Upper lobe of right lung (tissue), 1 donor: ENCODE results near the gene SPIN1. TPM values are rescaled to one million over a fixed set of nuclear protein-coding genes. Genes with fewer than 3 reads are reported as not detected.
A peak's percentile ranks its signal among the peaks of the same experiment; 100 is the strongest.
"Not testable (repeated sequence)": the region's sequence is repeated elsewhere in the genome, so short reads cannot be mapped to it uniquely, and the experiment has no call there.

Source experiments
- ATAC-seq: fragments of 200-7000 bp; cut with Tn5 transposase; one replicate; pipeline ENCODE4 v1.9.1; 2020; ENCODE audit warnings: mild to moderate bottlenecking, moderate library complexity
- DNase-seq: peaks from one replicate; pipeline ENCODE4 v3.0.0-alpha.2; 2020
- H3K27ac ChIP-seq: fragments of 200-600 bp; one replicate; pipeline ENCODE4 v1.8.0; 2022
- H3K27me3 ChIP-seq: fragments of 200-600 bp; one replicate; pipeline ENCODE4 v1.8.0; 2022; ENCODE audit warnings: mild to moderate bottlenecking
- H3K36me3 ChIP-seq: fragments of 200-600 bp; one replicate; pipeline ENCODE4 v1.8.0; 2022
- H3K4me1 ChIP-seq: fragments of 200-600 bp; one replicate; pipeline ENCODE4 v1.8.0; 2022
- H3K4me3 ChIP-seq: fragments of 200-600 bp; one replicate; pipeline ENCODE4 v1.8.0; 2022; ENCODE audit warnings: mild to moderate bottlenecking
- H3K9me3 ChIP-seq: fragments of 200-600 bp; one replicate; pipeline ENCODE4 v1.8.0; 2022
- intact Hi-C: fragments of 100-400 bp; cut with DNase I; formaldehyde crosslinking; loops from one replicate; pipeline ENCODE4 v1.11.0; 2022
- total RNA-seq: library from RNA; stranded (reverse); fragmentation: NEBNext Ultra II Directional; extraction: Animal tissue kit (Norgen Biotek cat#: 25700); gene quantifications from one replicate; pipeline ENCODE4 v1.2.1, GENCODE V29; 2021
- TF ChIP-seq, protein P1 (sequence below): fragments of 200-600 bp; IDR thresholded peaks from one replicate; pipeline ENCODE4 v1.8.0; 2022; ENCODE audit warnings: antibody characterized with exemption
- donor health status: DM: no; HTN: yes; CAD: no; lungs with severe emphysema.

Gene SPIN1
- total RNA-seq, 1 donor from 2014 or later, result 69.2 TPM

DNA sequence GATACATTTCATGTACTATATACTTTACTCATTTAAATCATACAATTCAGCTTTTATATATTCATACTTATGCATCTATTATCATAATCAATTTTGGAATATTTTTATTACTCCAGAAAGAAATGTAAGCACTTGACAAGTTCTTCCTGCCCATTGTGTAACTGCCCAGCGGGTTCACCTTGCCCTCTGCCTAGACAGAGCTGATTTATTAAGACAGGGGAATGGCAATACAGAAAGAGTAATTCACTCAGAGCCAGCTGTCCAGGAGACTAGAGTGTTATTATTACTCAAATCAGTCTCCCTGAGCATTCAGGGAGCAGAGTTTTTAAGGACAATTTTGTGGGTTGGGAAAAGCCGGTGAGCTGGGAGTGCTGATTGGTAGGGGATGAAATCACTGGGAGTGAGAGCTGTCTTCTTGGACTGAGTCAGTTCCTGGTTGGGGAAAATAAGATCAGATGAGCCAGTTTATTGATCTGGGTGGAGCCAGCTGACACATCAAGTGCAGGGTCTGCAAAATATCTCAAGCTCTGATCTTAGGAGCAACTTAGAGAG, 16.1 kb upstream of the SPIN1 start:
- intact Hi-C loops, result no loop called here

DNA sequence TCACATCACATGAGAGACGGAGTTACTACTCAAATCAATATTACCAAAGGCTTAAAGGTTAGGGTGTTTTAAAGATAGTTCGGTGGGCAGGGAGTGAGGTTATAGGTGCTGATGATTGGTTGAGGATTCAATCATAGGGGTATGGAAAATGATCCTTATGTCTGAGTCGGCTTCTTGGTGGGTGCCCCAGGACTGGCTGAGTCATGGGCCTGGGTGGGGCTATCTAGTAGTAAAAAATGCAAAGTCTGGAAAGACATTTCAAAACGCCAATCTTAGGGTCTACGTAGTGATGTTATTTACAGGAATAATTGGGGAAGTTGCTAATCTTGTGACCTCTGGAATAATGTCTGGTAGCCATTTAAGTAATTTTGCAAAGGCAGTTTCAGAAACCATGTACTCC, 15.2 kb upstream of the SPIN1 start:
- intact Hi-C loops, result no loop called here
- no peaks in the 10 kb centered on the region for H3K9me3 ChIP-seq
- DNase-seq (no peak), ATAC-seq (peak; percentile 54)
- H3K4me3 ChIP-seq, result no peak overlapping the region
- no peak overlapping the region for H3K27ac ChIP-seq
- no peaks in the 10 kb centered on the region for H3K27me3 ChIP-seq
- TF ChIP-seq, protein P1, sequence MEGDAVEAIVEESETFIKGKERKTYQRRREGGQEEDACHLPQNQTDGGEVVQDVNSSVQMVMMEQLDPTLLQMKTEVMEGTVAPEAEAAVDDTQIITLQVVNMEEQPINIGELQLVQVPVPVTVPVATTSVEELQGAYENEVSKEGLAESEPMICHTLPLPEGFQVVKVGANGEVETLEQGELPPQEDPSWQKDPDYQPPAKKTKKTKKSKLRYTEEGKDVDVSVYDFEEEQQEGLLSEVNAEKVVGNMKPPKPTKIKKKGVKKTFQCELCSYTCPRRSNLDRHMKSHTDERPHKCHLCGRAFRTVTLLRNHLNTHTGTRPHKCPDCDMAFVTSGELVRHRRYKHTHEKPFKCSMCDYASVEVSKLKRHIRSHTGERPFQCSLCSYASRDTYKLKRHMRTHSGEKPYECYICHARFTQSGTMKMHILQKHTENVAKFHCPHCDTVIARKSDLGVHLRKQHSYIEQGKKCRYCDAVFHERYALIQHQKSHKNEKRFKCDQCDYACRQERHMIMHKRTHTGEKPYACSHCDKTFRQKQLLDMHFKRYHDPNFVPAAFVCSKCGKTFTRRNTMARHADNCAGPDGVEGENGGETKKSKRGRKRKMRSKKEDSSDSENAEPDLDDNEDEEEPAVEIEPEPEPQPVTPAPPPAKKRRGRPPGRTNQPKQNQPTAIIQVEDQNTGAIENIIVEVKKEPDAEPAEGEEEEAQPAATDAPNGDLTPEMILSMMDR, result no peak
- H3K36me3 ChIP-seq, result no peaks in the 10 kb centered on the region
- no peaks in the 10 kb centered on the region for H3K4me1 ChIP-seq

More for the DNA sequence above, 16.1 kb upstream of the SPIN1 start:
- DNase-seq (no peak), ATAC-seq (no peak)
- H3K27me3 ChIP-seq, result no peaks in the 10 kb centered on the region
- H3K27ac ChIP-seq, result no peak overlapping the region
- no peak overlapping the region for H3K4me3 ChIP-seq
- H3K36me3 ChIP-seq, result no peaks in the 10 kb centered on the region
- TF ChIP-seq, protein P1, result no peak
- no peaks in the 10 kb centered on the region for H3K9me3 ChIP-seq
- H3K4me1 ChIP-seq, result no peaks in the 10 kb centered on the region

DNA sequence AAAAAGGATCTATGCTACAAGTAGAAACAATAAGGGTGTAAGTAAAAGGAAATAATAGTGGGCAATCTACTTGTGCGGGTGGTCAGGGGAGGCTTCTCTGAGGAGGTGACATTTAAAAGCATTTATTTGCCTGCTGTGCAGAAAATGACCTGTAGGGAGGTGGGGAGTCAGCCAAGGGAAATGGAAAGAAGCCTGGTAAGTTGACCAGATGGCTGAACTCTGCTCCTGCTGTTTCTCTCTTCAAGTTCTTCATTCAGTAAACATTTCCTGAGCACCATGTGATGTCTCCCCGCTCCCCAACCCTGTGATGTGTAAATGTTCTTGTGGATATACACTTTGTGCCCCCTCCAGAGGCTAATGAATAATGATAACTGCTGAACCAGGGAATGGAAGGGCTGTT, 9.9 kb upstream of the SPIN1 start:
- H3K9me3 ChIP-seq, result no peaks in the 10 kb centered on the region
- no peak overlapping the region for H3K27ac ChIP-seq
- ATAC-seq (no peak), DNase-seq (no peak)
- no peaks in the 10 kb centered on the region for H3K27me3 ChIP-seq
- H3K4me3 ChIP-seq, result no peak overlapping the region
- intact Hi-C loops, result no loop called here
- H3K36me3 ChIP-seq, result no peaks in the 10 kb centered on the region
- no peaks in the 10 kb centered on the region for H3K4me1 ChIP-seq
- TF ChIP-seq, protein P1, result no peak

DNA sequence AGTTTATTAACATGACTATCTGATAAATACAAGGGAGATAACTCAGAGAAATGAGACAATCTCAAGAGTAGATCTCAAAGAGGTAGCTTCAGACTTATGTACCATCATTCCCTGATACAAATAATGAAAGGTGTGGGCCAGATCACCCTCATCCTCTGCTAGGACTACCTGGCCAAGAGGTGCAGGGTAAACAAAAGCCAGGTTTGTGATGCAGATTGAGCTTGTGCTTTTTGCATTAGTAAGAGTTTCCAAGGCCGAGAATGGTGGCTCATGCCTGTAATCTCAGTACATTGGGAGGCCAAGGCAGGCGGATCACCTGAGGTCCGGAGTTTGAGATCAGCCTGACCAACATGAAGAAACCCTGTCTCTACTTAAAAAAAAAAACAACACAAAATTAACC, 8.9 kb upstream of the SPIN1 start:
- no peak overlapping the region for H3K27ac ChIP-seq
- no peak overlapping the region for H3K4me3 ChIP-seq
- H3K9me3 ChIP-seq, result no peaks in the 10 kb centered on the region
- H3K4me1 ChIP-seq, result no peaks in the 10 kb centered on the region
- no peak for DNase-seq
- TF ChIP-seq, protein P1, result no peak
- no peak for ATAC-seq
- intact Hi-C loops, result no loop called here
- no peaks in the 10 kb centered on the region for H3K36me3 ChIP-seq
- H3K27me3 ChIP-seq, result no peaks in the 10 kb centered on the region

DNA sequence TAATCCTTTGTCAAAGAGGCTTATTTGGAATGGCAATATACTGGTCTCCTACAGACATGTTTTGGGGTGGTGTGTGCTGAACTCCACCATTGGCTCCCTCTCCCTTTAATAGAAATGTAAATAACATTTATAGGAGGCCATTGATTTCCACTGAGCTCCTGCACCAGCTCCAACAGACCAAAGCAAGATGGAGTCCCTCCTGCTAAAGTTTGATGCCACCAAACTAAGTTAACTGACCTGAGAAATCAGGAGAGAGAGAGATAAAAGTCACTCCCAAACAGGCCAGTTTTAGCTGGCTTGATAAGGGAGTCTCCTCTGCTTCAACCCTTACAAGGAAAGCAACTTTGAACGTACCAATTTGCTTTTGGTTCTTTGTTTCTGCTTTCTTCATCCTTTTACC, 8.1 kb upstream of the SPIN1 start:
- H3K27me3 ChIP-seq, result no peaks in the 10 kb centered on the region
- H3K4me1 ChIP-seq, result no peaks in the 10 kb centered on the region
- DNase-seq (no peak), ATAC-seq (no peak)
- no peak overlapping the region for H3K4me3 ChIP-seq
- no peaks in the 10 kb centered on the region for H3K36me3 ChIP-seq
- no peak overlapping the region for H3K27ac ChIP-seq
- intact Hi-C loops, result no loop called here
- no peaks in the 10 kb centered on the region for H3K9me3 ChIP-seq
- TF ChIP-seq, protein P1, result no peak

DNA sequence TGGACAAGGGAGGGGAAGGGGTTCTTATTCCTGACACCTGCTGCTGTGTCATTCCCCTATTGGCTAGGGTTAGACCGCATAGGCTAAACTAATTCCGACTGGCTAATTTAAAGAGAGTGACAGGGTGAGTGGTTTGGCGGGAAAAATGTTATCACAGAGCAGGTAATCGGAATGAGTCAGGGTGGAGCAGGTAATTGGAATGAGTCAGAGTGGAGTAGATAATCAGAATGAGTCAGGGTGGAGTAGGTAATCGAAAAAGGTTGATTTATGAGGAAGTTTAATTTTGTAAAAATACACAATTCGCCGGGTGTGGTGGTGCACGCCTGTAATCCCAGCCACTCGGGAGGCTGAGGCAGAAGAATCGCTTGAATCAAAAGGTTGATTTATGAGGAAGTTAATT, 6.9 kb upstream of the SPIN1 start:
- intact Hi-C loops, H3K9me3 ChIP-seq, H3K27ac ChIP-seq, H3K27me3 ChIP-seq, H3K4me1 ChIP-seq, H3K4me3 ChIP-seq, DNase-seq, H3K36me3 ChIP-seq, ATAC-seq: not testable (repeated sequence)
